GM06990 (cell line): ENCODE results near the gene COX4I2.
"Not testable (repeated sequence)": the region's sequence is repeated elsewhere in the genome, so short reads cannot be mapped to it uniquely, and the experiment has no call there.

ENCODE experiments used
- DNase-seq: peaks from one replicate; pipeline ENCODE4 v3.0.0-alpha.2; 2011; ENCODE audit not compliant: insufficient read length; ENCODE audit errors: extremely low read depth
- H3K27me3 ChIP-seq: replicated peaks from 2 replicates; pipeline ENCODE4 v1.6.0; 2011; ENCODE audit warnings: low read length; ENCODE audit not compliant: control insufficient read depth, insufficient read depth
- H3K36me3 ChIP-seq: 2 replicates; pipeline ENCODE4 v1.5.1; 2011; ENCODE audit warnings: low read length; ENCODE audit not compliant: control insufficient read depth, insufficient read depth
- H3K4me3 ChIP-seq: replicated peaks from 2 replicates; pipeline ENCODE4 v1.5.1; 2011; ENCODE audit warnings: low read depth, mild to moderate bottlenecking, control low read depth, low read length
- TF ChIP-seq, protein P1 (sequence below): IDR thresholded peaks from 2 replicates; pipeline ENCODE4 v1.5.1; 2011; ENCODE audit warnings: low read length, control low read depth, mild to moderate bottlenecking, inconsistent platforms; ENCODE audit not compliant: insufficient read depth, poor library complexity, severe bottlenecking

The COX4I2 gene

GRCh38 chr20:31643522-31643921, 5.8 kb downstream of the COX4I2 start:
- Histone ChIP-seq H3K36me3 (no peaks in the 10 kb centered on the region), H3K27me3 (no peaks in the 10 kb centered on the region; the same call in 1 of the 2 replicates), H3K4me3 (no peak overlapping the region)
- TF ChIP-seq, protein P1, sequence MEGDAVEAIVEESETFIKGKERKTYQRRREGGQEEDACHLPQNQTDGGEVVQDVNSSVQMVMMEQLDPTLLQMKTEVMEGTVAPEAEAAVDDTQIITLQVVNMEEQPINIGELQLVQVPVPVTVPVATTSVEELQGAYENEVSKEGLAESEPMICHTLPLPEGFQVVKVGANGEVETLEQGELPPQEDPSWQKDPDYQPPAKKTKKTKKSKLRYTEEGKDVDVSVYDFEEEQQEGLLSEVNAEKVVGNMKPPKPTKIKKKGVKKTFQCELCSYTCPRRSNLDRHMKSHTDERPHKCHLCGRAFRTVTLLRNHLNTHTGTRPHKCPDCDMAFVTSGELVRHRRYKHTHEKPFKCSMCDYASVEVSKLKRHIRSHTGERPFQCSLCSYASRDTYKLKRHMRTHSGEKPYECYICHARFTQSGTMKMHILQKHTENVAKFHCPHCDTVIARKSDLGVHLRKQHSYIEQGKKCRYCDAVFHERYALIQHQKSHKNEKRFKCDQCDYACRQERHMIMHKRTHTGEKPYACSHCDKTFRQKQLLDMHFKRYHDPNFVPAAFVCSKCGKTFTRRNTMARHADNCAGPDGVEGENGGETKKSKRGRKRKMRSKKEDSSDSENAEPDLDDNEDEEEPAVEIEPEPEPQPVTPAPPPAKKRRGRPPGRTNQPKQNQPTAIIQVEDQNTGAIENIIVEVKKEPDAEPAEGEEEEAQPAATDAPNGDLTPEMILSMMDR, result no peak
- DNase-seq, result no peak

DNA sequence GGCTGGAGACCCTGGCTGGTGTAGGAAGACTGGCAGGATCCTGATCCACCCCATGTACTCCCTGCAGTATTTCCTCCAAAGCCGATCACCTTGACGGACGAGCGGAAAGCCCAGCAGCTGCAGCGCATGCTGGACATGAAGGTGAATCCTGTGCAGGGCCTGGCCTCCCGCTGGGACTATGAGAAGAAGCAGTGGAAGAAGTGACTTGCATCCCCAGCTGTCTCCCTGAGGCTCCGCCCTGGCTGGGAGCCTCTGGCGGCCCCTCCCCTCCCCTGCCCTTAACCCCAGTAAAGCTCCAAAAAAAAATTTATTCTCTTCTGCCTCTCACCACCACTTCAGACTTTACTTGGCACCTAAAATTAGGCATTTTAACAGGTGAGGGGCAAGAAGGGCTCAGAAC, 7.0 kb downstream of the COX4I2 start:
- Histone ChIP-seq H3K27me3 (no peaks in the 10 kb centered on the region), H3K36me3 (no peaks in the 10 kb centered on the region), H3K4me3 (no peak overlapping the region)
- no peak for DNase-seq
- TF ChIP-seq, protein P1, result no peak

DNA sequence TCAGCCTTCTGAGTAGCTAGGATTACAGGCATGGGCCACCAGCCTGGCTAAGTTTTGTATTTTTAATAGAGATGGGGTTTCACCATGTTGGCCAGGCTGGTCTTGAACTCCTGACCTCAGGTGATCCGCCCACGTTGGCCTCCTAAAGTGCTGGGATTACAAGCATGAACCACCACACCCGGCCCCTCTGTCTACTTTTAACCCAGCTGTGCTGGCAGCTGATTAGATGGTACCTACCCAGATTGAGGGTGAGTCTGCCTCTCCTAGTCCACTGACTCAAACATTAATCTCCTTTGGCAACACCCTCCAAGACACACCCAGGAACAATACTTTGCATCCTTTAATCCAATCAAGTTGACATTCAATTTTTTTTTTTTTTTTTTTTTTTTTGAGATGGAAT, 10.4 kb downstream of the COX4I2 start:
- not testable (repeated sequence) for DNase-seq, H3K4me3 ChIP-seq, H3K36me3 ChIP-seq, H3K27me3 ChIP-seq

- no peaks in the 10 kb centered on the region for H3K36me3 ChIP-seq
- TF ChIP-seq, protein P1, result no peak
- no peak for DNase-seq
- H3K4me3 ChIP-seq, result no peak overlapping the region
- H3K27me3 ChIP-seq, result no peaks in the 10 kb centered on the region
Observed at GRCh38 chr20:31652917-31653396, 15.2 kb downstream of the COX4I2 start.

- Histone ChIP-seq H3K36me3 (no peaks in the 10 kb centered on the region), H3K4me3 (no peak overlapping the region), H3K27me3 (no peaks in the 10 kb centered on the region)
- DNase-seq, result no peak
- TF ChIP-seq, protein P1, result no peak
Observed at GRCh38 chr20:31653561-31653960, 15.8 kb downstream of the COX4I2 start.

GRCh38 chr20:31654534-31654933, 16.8 kb downstream of the COX4I2 start:
- H3K4me3 ChIP-seq, result no peak overlapping the region
- no peaks in the 10 kb centered on the region for H3K36me3 ChIP-seq
- TF ChIP-seq, protein P1, result no peak
- DNase-seq, result no peak
- H3K27me3 ChIP-seq, result no peaks in the 10 kb centered on the region
